Measurements from ENCODE around the gene LCMT1. TPM values are rescaled to one million over a fixed set of nuclear protein-coding genes. Genes with fewer than 3 reads are reported as not detected.

LCMT1 gene
- total RNA-seq, 1 experiment from 2014 or later, result 44.2 TPM

DNA sequence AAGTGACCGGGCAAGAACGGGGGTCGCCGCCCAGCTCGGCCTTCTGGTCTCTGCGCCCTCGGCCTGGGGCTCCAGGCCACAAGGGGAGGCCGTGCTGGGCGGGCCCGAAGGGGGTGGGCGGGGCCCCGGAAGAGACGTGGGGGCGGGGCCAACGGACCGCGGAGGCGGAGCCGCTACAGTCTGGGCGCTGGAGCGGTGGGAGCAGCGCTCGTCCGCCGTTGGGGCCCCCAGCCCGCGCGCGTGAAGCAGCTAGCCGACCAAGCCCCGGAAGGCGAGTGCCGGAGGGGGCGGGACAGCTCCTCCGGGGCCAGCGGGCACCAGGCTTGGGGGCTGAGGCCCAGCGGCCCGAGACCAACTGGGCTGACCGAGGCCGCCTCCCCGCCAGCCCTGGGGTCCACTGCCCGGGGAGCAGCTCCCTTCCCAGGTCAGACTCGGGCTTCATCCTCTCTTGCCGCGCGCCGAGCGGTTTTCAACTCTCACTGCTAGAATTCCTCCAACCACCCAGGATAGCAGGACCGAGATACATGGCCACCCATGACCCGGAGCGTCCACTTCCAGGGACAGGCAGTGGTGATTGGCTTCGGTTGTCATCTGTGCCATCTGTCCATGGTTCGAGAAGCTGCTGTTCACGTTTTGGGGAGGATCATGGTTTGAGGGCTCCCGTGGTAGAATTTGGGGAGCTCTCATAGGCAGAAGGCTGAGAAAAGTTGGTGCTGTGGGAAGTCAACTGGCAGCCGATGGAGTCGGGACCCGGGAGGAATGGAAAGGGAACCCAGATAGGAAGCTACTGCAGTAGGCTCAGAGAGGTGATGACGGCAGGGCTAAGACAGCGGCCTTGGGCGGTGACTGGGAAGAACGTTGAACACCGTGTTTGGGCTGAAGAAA is 44.6 kb upstream of the LCMT1 start:
- H3K4me3 ChIP-seq (ENCODE audit: low read depth in 2 of 2, low read length in 2 of 2), result peak overlapping the region; percentile 83 to 84
- H3K4me1 ChIP-seq (ENCODE audit: control insufficient read depth, insufficient read depth, low read length), result peaks cover 9% of the 10 kb centered on the region
- intact Hi-C loops (cut with micrococcal nuclease; ENCODE audit: unreplicated experiment) (no loop called here), in situ Hi-C loops (cut with HindIII; ENCODE audit: low pct_unique_long_range_greater_than_20kb, low sequenced_read_pairs) (no loop called here)
- BruUV-seq (replicated peaks), result no TSS peak
- no peak for DNase-seq (ENCODE audit: low read depth, low spot score)
- no peaks in the 10 kb centered on the region for H3K36me3 ChIP-seq (ENCODE audit: control insufficient read depth, insufficient read depth, low read length)
- H3K27ac ChIP-seq (ENCODE audit: low read length), result peak overlapping the region; percentile 94
- H3K27me3 ChIP-seq (ENCODE audit: control insufficient read depth, insufficient read depth, low read length), result no peaks in the 10 kb centered on the region
- H3K9me3 ChIP-seq (ENCODE audit: control insufficient read depth, insufficient read depth, low read depth, low read length), result no peaks in the 10 kb centered on the region
- TF ChIP-seq SIN3A (IDR thresholded peaks at IDR 0.05; ENCODE audit: borderline replicate concordance, insufficient read depth, low read depth, low read length) (no peak), POLR2AphosphoS5 (IDR thresholded peaks at IDR 0.05; ENCODE audit: low read depth, low read length) (peak; percentile 75; the same call in 1 of the 2 replicates)
- ATAC-seq, result peak; percentile 97
- CTCF ChIA-PET, result no interaction called here
- POLR2A ChIA-PET, result interaction anchor here (0.6 to 1.0 kb wide), 5 partner anchors 37 to 64 kb away, joined by 3 to 16 read pairs (median 11); no protein-coding TSS in a partner anchor

- CTCF ChIA-PET, result no interaction called here
- ATAC-seq (no peak), DNase-seq (ENCODE audit: low read depth, low spot score) (no peak)
- Histone ChIP-seq H3K27ac (ENCODE audit: low read length) (no peak overlapping the region), H3K4me3 (ENCODE audit: low read depth in 2 of 2, low read length in 2 of 2) (no peak overlapping the region), H3K36me3 (ENCODE audit: control insufficient read depth, insufficient read depth, low read length) (no peaks in the 10 kb centered on the region), H3K27me3 (ENCODE audit: control insufficient read depth, insufficient read depth, low read length) (no peaks in the 10 kb centered on the region), H3K4me1 (ENCODE audit: control insufficient read depth, insufficient read depth, low read length) (no peaks in the 10 kb centered on the region), H3K9me3 (ENCODE audit: control insufficient read depth, insufficient read depth, low read depth, low read length) (no peaks in the 10 kb centered on the region)
- POLR2A ChIA-PET, result no interaction called here
- no TSS peak for BruUV-seq (replicated peaks)
- TF ChIP-seq SIN3A (IDR thresholded peaks at IDR 0.05; ENCODE audit: borderline replicate concordance, insufficient read depth, low read depth, low read length) (no peak), POLR2AphosphoS5 (IDR thresholded peaks at IDR 0.05; ENCODE audit: low read depth, low read length) (no peak), TCF7L2 (IDR thresholded peaks at IDR 0.05; ENCODE audit: low read depth, low read length) (no peak), CTCF (IDR thresholded peaks at IDR 0.05) (no peak)
- TF ChIP-seq, protein P1, sequence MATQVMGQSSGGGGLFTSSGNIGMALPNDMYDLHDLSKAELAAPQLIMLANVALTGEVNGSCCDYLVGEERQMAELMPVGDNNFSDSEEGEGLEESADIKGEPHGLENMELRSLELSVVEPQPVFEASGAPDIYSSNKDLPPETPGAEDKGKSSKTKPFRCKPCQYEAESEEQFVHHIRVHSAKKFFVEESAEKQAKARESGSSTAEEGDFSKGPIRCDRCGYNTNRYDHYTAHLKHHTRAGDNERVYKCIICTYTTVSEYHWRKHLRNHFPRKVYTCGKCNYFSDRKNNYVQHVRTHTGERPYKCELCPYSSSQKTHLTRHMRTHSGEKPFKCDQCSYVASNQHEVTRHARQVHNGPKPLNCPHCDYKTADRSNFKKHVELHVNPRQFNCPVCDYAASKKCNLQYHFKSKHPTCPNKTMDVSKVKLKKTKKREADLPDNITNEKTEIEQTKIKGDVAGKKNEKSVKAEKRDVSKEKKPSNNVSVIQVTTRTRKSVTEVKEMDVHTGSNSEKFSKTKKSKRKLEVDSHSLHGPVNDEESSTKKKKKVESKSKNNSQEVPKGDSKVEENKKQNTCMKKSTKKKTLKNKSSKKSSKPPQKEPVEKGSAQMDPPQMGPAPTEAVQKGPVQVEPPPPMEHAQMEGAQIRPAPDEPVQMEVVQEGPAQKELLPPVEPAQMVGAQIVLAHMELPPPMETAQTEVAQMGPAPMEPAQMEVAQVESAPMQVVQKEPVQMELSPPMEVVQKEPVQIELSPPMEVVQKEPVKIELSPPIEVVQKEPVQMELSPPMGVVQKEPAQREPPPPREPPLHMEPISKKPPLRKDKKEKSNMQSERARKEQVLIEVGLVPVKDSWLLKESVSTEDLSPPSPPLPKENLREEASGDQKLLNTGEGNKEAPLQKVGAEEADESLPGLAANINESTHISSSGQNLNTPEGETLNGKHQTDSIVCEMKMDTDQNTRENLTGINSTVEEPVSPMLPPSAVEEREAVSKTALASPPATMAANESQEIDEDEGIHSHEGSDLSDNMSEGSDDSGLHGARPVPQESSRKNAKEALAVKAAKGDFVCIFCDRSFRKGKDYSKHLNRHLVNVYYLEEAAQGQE (IDR thresholded peaks at IDR 0.05; ENCODE audit: insufficient read depth in 1 of 2, low read depth in 2 of 2, low read length in 1 of 2), result no peak
- intact Hi-C loops (cut with micrococcal nuclease; ENCODE audit: unreplicated experiment) (no loop called here), in situ Hi-C loops (cut with HindIII; ENCODE audit: low pct_unique_long_range_greater_than_20kb, low sequenced_read_pairs) (no loop called here)
Observed at GRCh38 chr16:25073854-25074253, 37.7 kb upstream of the LCMT1 start.
